K562 (cell line): Measurements from ENCODE around the gene NR2C2AP. TPM values are rescaled to one million over a fixed set of nuclear protein-coding genes. Genes with fewer than 3 reads are reported as not detected.

Source experiments
- CHD2 ChIP-seq: IDR thresholded peaks from 2 replicates; pipeline ENCODE4 v1.6.1; 2011; ENCODE audit warnings: low read depth, low read length
- FOXP4 ChIP-seq: sonication (generic); formaldehyde crosslinking; IDR thresholded peaks from 2 replicates; pipeline ENCODE4 v1.8.0; 2022; ENCODE audit warnings: mild to moderate bottlenecking, missing genetic modification reagents, borderline replicate concordance
- MBD1 ChIP-seq: fragments of 250-450 bp; sonication (Bioruptor Pico); IDR thresholded peaks from 2 replicates; pipeline ENCODE4 v1.8.0; 2022; ENCODE audit warnings: inconsistent platforms
- RBM25 ChIP-seq: fragments of 200-400 bp; formaldehyde crosslinking; IDR thresholded peaks from 2 replicates; pipeline ENCODE4 v1.6.1; 2018; ENCODE audit warnings: low read length, low read depth, moderate library complexity; ENCODE audit not compliant: severe bottlenecking
- REST ChIP-seq, 2 experiments: fragments of 450-650 bp; formaldehyde crosslinking in 1 of 2; IDR thresholded peaks; 2 replicates each; pipeline versions ENCODE4 v1.4.0 to v1.6.1; 2014 to 2020; ENCODE audit warnings: mild to moderate bottlenecking in 2 of 2, borderline replicate concordance in 1 of 2, low read depth in 1 of 2
- SPI1 ChIP-seq: IDR thresholded peaks from 2 replicates; pipeline ENCODE4 v1.6.1; 2011; ENCODE audit warnings: low read depth, low read length, control low read depth, borderline replicate concordance
- TEAD1 ChIP-seq, 2 experiments: fragments of 450-650 bp in 1 of 2; sonication (generic) in 1 of 2; formaldehyde crosslinking; IDR thresholded peaks; 2 replicates each; pipeline versions ENCODE4 v1.4.0 to v1.8.0; 2020 to 2022; ENCODE audit warnings: mild to moderate bottlenecking in 2 of 2, missing genetic modification reagents in 1 of 2
- ZNF146 ChIP-seq: IDR thresholded peaks from one replicate; pipeline ENCODE4 v1.6.1; 2018; ENCODE audit warnings: missing compliant biosample characterization; ENCODE audit not compliant: unreplicated experiment
- ZNF316 ChIP-seq: fragments of 450-650 bp; IDR thresholded peaks from 2 replicates; pipeline ENCODE4 v1.6.1; 2016
- polyA plus RNA-seq, 8 experiments: library from polyadenylated mRNA; depleted of rRNA in 4 of 8; stranded (reverse) in 5 of 8; unstranded in 3 of 8; fragments of >200 nt; fragmentation: Nextera tagmentation in 2 of 8; fragmentation: Illumina TruSeq in 1 of 8; extraction: Ambion mirVana in 2 of 8; extraction: Trizol in 1 of 8; gene quantifications; 2 replicates each; pipeline versions ENCODE4 v1.2.1 to v1.2.3, GENCODE V29; 2011 to 2014; ENCODE audit warnings: inconsistent platforms in 1 of 8, missing spikeins in 1 of 8
- total RNA-seq, 7 experiments: library from RNA; depleted of rRNA in 6 of 7; stranded (reverse); fragments of >200 nt in 6 of 7; fragmentation: Illumina TruSeq in 2 of 7; extraction: Trizol in 2 of 7; gene quantifications; 2 replicates each; pipeline versions ENCODE4 v1.2.1 to v1.2.3, GENCODE V29; 2011 to 2021; ENCODE audit warnings: low replicate concordance in 1 of 7
- TF ChIP-seq, protein P1 (sequence below), 3 experiments: IDR thresholded peaks in 2 of 3; conservative IDR thresholded peaks in 1 of 3; 2 replicates each; pipeline ENCODE4 v1.5.1; 2011 to 2012; ENCODE audit warnings: low read length in 3 of 3, mild to moderate bottlenecking in 3 of 3, control low read depth in 2 of 3, improper control_type of control experiment in 1 of 3, inconsistent platforms in 1 of 3, low read depth in 1 of 3, mixed read lengths in 1 of 3, moderate library complexity in 1 of 3; ENCODE audit not compliant: insufficient read depth in 2 of 3

Gene NR2C2AP
- total and polyA plus RNA-seq, 9 of the 15 experiments (the other 6 are each of a cell fraction or from before 2014, with no cell fraction given): 23.7 to 77.4 (median 32.4) TPM

- peak; percentile 49; the same call in 1 of the 2 replicates for TF ChIP-seq REST (IDR thresholded peaks at IDR 0.05; ENCODE audit: borderline replicate concordance)
- TF ChIP-seq REST (CRISPR knock-in tag; IDR thresholded peaks at IDR 0.05; ENCODE audit: low read depth): no peak
- TF ChIP-seq MBD1 (CRISPR knock-in tag): no peak
- TF ChIP-seq TEAD1 (CRISPR knock-in tag; IDR thresholded peaks at IDR 0.05): peak; percentile 89 to 99; a peak in 3 of 4 replicates
- TF ChIP-seq ZNF316: no peak
- TF ChIP-seq CHD2: peak; percentile 76
- no peak for TF ChIP-seq ZNF146 (CRISPR knock-in tag)
- peak; percentile 70 for TF ChIP-seq RBM25
- TF ChIP-seq SPI1: 0 out of 2 replicates have a peak, but pooled peaks have one; percentile 4
- 0 out of 2 replicates have a peak, but pooled peaks have one; percentile 59 for TF ChIP-seq FOXP4 (CRISPR knock-in tag)
- TF ChIP-seq, protein P1, sequence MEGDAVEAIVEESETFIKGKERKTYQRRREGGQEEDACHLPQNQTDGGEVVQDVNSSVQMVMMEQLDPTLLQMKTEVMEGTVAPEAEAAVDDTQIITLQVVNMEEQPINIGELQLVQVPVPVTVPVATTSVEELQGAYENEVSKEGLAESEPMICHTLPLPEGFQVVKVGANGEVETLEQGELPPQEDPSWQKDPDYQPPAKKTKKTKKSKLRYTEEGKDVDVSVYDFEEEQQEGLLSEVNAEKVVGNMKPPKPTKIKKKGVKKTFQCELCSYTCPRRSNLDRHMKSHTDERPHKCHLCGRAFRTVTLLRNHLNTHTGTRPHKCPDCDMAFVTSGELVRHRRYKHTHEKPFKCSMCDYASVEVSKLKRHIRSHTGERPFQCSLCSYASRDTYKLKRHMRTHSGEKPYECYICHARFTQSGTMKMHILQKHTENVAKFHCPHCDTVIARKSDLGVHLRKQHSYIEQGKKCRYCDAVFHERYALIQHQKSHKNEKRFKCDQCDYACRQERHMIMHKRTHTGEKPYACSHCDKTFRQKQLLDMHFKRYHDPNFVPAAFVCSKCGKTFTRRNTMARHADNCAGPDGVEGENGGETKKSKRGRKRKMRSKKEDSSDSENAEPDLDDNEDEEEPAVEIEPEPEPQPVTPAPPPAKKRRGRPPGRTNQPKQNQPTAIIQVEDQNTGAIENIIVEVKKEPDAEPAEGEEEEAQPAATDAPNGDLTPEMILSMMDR (IDR thresholded peaks at IDR 0.05 in 2 of 3, conservative IDR thresholded peaks at IDR 0.05 in 1 of 3; ENCODE audit: insufficient read depth in 2 of 3, low read depth in 1 of 3, low read length in 3 of 3): peak; percentile 84 to 94 (median 88)
Measured at GRCh38 chr19:19185853-19186740, 17.1 kb downstream of the NR2C2AP start (continued).
